GDM1 (cell line): Measurements from ENCODE around the gene ERCC6L2.

Experiments used
- DNase-seq: peaks from one replicate; lab custom pipeline; 2025; lab: John Stamatoyannopoulos, UW

ERCC6L2 gene

DNA sequence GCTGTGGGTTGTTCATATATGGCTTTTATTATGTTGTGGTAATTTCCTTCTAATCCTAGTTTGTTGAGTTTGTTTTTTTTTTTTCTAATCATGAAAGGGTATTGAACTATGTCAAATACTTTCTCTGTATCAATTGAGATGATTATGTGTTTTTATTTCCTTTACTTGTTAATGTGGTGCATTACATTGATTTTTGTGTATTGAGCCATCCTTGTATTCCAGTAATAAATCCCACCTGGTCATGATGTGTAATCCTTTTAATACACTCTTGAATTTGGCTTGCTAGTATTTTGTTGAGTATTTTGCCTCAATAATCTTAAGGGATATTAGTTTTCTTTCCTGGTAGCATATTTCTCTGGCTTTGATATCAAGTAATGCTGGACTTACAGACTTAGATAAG lies 13.1 kb upstream of the ERCC6L2 start:
- DNase-seq: no peak

DNA sequence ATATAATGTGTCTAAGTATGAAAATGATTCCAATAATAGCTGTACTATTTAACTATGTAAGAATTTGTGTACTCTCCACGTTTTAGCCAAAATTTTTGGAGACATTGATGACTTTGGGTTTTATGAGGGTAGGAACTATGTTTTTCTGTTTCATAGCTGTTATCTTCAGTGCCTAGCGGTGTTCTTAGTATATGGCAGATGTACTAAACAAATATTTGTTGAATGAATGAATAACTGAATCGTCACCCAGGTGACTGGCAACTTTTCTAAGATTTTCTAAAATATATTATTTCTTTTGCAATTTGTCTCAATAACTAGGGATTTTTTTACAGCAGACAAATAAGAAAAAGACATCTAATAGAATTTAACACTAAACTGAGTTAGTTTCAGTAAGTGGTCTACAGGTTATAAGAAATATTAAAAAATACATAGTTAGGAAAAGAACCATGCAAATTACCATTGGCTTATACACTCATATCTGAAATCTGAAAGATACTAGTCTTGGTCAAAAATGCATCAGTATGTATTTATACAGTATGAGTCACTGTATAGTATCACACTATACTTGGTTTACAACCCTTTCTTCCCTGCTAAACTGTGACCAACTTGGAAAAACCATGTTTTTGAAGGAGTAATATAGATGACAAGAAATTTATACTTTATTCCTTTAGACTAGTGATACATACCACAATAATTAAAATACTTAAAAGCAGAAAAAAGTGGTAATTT lies 10.5 kb upstream of the ERCC6L2 start:
- no peak for DNase-seq

DNA sequence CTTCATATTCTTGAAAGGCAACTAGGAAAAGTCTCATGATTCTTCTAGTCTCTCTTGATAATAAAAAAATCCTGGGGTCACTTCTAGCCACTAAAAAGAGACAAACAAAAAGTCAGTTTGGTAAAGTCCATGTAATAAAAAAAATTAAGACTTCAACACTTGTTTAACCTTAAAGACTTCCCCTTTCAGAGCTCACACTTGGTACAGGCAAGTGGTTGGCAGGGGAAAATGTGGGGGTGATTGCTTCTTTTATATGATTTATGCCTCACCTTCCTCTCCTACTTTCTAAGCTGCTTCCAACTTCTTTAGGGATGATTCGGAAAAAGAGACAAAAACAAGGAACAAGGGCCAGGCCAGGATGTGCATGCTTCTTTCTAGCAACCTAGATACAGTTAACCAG lies 5.1 kb upstream of the ERCC6L2 start:
- DNase-seq: no peak

DNA sequence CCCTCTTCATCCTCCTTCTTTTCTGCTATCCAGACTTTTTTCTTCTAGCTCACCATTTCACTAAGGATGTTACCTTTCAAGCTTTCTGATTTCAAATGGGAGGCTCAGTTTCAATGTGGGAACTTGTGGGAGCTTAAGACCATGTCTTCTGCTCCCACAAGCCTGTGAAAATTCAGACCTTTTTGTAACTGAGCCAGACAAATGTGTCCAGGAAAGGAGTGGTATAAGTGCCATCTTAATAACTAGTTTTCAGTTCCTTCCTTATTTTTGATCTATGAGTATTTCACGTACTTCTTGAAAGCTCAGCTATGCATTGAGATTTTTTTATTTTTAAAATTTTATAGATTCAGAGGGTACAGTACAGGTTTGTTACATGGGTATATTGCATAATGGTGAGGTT lies 4.6 kb upstream of the ERCC6L2 start:
- DNase-seq: peak; percentile 1

DNA sequence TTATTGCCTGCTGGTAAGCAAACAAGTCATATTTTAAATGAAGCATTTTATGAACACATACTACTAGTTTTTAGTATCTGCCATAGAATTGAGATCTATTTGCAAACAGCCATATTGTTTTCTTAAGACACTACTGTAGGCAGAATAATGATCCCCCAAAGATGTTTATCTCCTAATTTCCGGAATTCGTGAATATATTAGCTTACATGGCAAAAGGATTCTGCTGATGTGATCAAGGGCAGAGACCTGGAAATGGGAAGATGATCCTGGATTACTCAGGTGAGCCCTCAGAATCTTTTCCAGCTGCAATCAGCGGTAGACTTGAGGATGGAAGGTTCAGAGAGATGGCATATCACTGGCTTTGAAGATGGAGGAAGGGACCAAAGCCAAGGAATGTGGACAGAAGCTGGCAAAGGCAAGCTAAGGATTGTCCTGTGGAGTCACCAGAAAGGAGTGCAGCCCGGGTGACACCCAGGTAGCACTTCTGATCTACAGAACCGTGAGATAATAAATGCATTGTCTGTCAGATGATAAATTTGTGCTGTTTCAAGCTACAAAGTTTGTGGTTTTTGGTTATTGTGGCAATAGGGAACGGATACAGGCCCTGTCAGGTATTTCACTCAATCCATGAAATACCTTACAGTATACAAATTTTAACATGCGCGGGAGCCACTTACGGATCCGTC lies 1.0 kb upstream of the ERCC6L2 start:
- DNase-seq: no peak

DNA sequence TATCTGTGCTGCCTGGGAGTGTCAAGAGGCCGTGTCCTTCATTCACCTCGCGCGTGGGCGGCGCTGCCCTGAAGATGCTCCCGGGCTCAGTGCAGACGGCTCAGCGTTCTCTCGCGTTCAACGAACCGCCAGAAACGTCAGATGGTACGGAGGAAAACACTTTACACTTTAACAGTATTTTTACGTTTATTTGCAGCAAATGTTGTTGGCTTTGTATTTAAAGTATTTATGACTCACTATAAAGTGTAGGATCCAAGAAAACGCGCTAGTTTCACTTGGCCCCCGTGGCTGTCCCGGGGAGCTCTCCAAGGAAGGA lies 544 bp upstream of the ERCC6L2 start:
- DNase-seq: no peak

DNA sequence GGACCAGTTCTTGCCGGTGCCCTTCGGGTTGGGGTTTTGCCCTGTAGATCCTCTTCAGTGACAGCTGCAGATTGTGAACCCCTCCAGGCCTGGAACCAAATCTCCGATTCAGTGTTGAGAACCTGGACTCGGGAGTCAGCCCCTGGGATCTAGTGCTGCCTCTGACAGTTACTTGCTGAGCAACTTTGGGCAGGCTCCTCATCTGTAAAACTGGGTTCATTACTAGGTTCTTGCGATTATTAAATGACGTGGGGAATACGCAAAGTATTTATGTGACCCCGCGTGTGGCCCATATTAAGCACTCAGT lies 600 bp downstream of the ERCC6L2 start:
- no peak for DNase-seq

DNA sequence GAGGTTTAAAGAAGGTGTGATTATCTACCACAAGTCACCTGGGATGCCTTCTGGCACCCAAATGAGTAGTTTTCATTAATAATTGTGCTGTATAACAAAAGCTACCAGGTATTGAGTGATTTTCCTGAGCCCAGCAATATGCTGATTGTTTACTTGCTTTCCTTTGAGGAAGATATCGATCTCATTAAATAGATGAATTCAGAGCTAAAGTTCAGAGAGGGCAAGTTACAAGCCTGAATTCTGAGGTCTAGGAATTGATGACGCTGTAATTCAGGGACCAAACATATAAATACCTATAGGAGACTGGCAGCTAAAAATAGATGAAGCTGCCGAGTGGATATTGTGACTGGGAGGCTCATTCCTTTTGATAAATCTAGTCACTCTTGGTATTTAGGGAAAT lies 1.1 kb downstream of the ERCC6L2 start:
- DNase-seq: no peak

DNA sequence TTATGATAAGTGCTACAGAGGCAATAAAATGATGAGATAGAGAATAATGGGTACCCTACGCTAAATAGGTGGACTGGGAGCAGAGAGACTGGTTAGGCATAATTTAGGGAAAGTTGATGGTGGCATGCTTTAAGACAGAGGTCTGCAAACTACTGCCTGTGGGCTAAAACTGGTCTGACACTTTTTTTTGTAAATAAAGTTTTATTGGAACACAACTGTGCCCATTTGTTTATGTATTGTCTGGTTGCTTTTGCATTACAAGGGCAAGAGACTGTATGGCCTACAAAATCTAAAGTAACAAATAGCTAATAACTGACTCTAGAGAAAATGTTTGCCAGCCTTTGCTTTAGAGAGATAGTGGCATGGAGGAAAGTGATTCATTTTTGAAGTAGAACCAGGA lies 2.5 kb downstream of the ERCC6L2 start:
- no peak for DNase-seq

DNA sequence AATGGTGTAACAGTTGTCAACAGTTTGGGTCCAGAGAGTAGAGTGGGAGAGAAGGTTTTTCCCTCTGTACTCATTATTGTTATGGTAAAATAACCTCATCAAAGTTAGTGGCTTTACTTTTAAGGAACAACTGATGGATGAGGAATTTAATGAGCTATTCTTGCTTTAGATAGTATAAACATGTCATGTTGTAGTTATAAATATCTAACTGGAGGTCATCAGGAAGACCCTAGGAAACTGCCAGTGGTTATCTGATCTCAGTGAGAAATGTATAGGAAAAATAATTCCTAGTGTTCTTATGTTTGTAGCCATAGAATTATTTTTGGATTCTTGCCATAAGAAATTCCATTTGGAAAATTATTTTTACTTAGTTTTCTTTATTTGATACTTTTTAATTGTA lies 4.1 kb downstream of the ERCC6L2 start:
- DNase-seq: no peak

DNA sequence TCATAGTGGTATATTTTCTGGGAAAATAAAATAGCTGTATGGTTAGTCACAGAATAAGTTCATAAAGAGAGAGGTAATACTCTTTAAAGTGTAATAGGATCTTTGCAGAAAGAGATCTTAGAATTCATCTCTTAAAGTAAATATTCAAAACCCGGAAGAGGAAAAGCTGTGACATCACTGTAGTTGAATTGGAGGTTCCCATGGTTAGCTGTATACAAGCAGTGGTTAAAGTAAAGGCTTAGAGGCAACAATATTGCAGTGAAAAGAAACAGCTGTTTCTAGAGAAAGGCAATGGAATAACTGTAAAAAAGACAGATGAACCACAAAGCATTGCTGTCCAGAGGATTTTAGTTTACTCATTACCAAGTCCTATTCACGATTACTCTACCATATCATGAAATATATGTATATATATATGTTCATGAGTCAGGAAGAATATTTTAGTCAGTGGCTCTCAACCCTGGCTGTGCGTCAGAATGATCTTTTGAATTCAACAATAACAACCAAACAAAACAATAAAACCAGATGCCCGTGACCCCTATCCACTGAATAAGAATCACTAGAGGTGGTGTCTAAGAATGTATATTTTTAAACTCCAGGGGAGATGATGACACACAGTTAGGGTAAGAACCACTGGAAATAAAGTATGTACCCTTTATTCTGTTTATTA lies 4.7 kb downstream of the ERCC6L2 start:
- DNase-seq: no peak

DNA sequence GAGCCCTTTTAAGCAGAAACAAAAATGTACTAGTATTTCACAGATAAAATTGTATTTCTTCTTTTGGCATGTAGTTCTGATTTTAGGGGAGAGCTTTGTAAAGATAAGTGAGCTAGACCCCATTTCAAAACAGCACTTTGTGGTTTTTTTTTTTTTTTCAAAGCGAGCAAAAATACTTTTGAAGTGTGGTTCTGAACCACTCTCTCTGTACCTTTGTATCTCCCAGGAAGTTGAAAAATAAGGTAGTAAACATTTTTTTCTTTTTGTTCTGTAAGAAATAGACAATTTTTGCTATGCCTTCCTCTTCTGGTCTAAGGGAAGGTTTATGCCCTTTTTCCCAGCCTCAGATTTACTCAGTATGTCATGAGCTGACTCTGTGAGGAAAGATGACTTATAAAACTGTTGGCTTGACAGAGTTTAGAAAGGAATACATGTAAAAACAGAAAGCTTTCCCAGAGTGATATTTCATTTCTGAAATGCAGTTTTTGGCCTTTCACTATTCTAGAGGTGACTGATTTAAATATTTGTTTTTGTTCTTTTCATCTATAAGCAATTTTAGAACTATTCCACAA lies 12.5 kb downstream of the ERCC6L2 start:
- no peak for DNase-seq

DNA sequence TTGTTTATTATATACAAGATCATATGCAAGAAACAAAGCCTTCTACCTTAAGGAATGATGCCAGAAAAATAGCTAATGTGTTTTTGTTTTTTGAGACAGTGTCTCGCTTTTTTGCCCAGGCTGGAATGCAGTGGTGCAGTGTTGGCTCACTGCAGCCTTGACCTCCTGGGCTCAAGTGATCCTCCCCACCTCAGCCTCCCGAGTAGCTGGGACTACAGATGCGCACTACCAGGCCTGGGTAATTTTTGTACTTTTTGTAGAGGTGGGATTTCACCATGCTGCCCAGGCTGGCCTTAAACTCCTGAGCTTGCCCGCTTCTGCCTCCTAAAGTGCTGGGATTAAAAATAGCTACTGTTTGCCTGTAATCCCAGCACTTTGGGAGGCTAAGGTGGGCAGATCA lies 15.1 kb downstream of the ERCC6L2 start:
- no peak for DNase-seq

DNA sequence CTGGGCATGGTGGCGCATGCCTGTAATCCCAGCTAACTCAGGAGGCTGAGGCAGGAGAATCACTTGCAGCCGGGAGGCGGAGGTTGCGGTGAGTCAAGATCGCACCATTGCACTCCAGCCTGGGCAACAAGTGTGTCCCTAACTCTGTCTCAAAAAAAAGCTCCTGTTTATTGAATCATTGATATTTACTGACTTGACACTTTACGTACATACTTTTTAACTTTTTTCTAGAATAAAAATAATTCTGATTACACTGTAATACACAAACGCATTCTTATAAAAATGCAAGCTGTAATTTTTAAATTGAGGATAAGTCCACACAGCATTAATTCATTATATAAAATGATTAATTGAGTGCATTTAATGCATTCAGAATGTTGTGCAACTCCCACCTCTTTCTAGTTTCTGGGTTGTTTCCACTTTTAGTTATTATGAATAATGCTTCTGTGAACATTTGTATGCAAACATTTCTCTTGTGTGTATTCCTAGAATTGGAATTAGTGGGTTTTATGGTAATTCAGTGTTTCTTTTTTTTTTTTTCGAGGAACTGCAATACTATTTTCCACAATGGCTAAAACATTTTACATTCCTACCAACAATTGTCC lies 15.7 kb downstream of the ERCC6L2 start:
- no peak for DNase-seq

DNA sequence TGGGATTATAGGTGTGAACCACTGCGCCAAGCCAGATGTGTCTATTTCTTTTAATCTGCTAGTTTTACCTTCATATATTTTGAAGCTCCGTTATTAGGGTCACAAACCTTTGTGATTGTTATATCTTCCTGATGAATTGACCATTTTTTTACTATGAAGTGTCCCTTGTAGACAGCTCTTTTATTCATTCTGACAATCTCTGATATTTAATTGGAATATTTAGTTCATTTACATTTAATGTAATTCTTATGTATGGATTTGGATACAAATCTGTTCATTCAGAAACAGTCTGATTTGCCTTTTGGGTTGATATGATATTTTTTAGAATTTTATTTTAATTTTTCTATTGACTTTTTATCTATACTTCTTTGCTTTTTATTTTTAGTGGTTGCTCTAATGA lies 17.2 kb downstream of the ERCC6L2 start:
- DNase-seq: no peak

DNA sequence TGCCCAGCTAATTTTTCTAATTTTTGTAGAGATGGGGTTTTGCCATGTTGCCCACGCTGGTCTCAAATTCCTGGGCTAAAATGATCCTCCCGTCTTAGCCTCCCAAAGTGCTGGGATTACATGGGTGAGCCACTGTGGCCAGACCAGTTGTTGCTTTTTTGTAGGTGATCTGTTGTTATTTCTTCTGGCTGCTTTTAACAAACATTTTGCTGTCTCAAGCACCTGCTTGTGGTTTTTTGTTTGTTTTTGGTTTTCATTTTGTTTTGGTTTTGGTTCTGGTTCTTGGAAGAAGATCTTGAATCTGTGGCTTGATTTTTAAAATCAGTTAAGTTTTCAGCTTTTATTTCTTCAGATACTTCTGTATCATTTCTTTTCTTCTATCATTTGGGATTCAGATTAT lies 21.1 kb downstream of the ERCC6L2 start:
- DNase-seq: no peak

DNA sequence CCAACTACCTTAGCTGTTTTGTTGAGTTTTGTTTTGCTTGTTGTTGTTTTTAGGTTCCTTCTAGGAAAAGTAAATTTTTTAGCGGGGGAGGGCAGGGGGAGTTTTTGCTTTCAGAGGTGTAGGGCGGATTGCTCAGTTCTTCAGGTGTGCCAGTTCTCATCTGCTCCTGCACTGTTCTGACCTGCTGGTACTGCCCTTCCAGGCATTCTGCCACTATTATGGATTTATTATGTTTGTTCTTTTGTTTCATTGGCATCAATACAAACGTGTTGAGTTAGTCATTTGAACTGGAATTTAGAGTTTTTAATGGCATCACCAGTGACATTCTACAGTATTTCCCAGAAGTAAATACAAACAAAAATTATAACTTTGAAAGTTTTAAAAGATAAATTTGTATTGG lies 26.0 kb downstream of the ERCC6L2 start:
- DNase-seq: no peak

DNA sequence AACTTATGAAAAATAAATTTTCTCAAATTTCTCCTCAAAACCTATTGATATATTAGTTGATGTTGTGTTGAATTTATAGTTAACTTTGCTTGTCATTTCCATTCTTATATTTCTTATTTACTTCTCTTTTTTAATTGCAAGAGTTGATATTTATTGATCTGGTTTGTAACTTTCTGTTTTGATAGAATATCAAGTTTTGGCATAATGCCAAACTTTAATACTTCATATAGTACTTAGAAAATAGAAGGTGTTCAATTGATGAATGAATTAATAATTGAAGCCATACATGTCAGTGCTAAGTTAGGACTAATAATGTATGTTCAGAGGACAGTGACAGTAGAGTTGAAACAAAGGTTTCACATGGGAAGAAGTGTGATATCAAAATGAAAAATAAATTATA lies 27.9 kb downstream of the ERCC6L2 start:
- DNase-seq: no peak

DNA sequence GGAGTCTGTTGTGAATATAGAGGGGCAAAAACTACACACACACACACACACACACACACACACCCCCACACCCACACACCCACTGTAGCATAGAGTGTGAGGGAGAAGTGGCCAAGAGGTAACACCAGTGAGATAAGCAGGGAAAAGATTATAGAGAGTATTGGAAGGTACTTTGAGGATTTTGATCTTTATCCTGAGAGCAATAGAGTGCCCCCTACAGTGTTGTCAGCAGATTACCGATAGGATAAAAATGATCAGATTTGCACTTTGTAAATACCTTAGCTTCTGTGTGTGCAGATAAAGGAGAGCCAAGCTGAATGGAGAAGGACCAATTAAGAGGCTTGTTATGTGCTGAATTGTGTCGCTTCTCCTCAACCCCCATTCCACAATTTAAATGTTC lies 32.3 kb downstream of the ERCC6L2 start:
- DNase-seq: no peak

DNA sequence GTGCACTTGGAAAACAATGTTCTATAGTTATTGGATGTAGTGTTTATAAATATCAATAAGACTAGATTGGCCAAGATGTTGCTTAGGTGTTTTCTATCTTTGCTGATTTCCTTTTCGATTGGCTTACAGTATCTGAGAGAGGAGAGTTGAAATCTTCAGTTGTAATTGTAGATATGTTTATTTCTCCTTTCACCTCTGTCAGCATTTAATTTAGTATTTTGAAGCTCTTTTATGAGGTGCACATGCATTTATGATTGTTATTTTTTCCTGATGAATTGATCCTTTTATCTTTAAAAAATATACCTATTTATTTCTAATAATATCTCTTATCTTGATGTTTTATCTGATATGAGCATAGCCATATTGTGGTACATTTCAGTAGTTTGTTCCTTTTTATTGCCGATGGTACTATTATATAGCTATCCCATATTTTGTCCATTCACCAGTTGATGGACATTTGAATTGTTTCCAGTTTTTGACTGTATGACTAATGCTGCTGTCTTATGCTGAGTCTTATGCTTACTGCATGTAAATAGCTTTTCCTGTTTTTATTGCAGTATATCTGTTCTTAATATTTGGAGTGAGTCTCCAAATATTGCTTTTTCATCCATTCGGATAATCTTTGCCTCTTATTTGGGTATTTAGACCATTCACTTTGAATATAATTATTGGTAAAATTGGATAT lies 34.7 kb downstream of the ERCC6L2 start:
- no peak for DNase-seq

DNA sequence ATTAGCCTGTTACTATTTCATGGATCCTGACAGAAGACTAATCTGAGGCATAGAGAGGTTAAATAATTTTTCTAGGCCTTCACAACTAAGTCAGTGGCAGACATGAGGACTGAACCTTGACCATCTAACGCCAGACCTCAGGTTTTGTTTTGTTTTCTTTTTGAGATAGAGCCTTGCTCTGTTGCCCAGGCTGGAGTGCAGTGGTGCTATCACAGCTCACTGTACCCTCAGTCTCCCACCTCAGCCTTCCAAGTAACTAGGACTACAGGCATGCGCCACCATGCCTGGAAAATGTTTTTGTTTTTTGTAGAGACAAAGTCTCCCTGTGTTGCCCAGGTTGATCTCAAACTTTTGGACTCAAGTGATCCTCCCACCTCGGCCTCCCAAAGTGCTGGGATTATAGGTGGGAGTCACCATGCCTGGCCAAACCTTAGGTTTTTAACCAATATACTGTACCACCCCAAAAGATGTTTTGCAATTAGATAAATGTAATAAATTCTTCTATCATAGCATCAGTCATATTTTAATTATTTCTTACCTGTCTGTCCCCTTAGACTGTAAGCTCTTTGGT lies 35.4 kb downstream of the ERCC6L2 start:
- no peak for DNase-seq

DNA sequence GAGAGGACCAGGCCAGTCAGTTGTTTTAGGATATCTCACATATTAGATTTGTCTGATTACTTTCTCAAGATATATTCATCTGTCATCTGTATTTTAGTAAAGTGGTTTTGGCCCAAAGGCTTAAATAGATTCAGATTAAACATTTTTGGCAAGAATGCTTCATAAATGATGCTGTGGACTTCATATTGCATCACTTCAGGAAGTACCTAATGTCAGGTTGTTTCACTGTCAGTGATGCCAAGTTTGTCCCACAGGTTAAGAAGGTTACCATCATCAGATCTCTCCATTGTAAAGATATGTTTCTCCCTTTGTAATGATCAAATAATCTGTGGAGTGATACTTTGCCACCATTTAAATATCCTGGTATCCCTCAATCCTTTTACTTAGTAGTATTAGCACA lies 37.3 kb downstream of the ERCC6L2 start:
- no peak for DNase-seq
